HepG2 (cell line): Measurements from ENCODE around the gene TLCD5. TPM values are rescaled to one million over a fixed set of nuclear protein-coding genes. Genes with fewer than 3 reads are reported as not detected.

Experiments used
- ARID3A ChIP-seq: IDR thresholded peaks from 2 replicates; pipeline ENCODE4 v1.6.1; 2012; ENCODE audit warnings: low read depth, low read length, improper control_type of control experiment
- ASH2L ChIP-seq: fragments of 300-600, 200-600 bp; sonication (generic); IDR thresholded peaks from 2 replicates; pipeline ENCODE4 v1.7.0; 2017; ENCODE audit warnings: low read depth, mild to moderate bottlenecking, moderate library complexity, mixed read lengths, low read length; ENCODE audit not compliant: insufficient read length
- GATAD2A ChIP-seq: IDR thresholded peaks from 2 replicates; pipeline ENCODE4 v1.6.1; 2016
- HMG20B ChIP-seq: conservative IDR thresholded peaks from 2 replicates; pipeline ENCODE4 v1.6.1; 2016; ENCODE audit warnings: missing genetic modification reagents, missing compliant biosample characterization
- KAT2B ChIP-seq: fragments of 150-350 bp; IDR thresholded peaks from 2 replicates; pipeline ENCODE4 v1.6.1; 2014; ENCODE audit warnings: low read depth, low read length, borderline replicate concordance
- KLF15 ChIP-seq: sonication (generic); formaldehyde crosslinking; IDR thresholded peaks from 2 replicates; pipeline ENCODE4 v1.8.1; 2023; ENCODE audit warnings: borderline replicate concordance, mild to moderate bottlenecking, inconsistent platforms, missing genetic modification reagents, mixed read lengths
- MIXL1 ChIP-seq: IDR thresholded peaks from 2 replicates; pipeline ENCODE4 v1.6.1; 2016
- PHF5A ChIP-seq: IDR thresholded peaks from one replicate; pipeline ENCODE4 v1.6.1; 2018; ENCODE audit warnings: low read depth, missing genetic modification reagents; ENCODE audit not compliant: unreplicated experiment
- RARA ChIP-seq: IDR thresholded peaks from 2 replicates; pipeline ENCODE4 v1.6.1; 2016; ENCODE audit warnings: missing genetic modification reagents, missing compliant biosample characterization
- SAP130 ChIP-seq: IDR thresholded peaks from 2 replicates; pipeline ENCODE4 v1.6.1; 2016; ENCODE audit warnings: low read depth
- SOX13 ChIP-seq, 3 experiments: fragments of 450-650 bp in 1 of 3; sonication (generic) in 1 of 3; formaldehyde crosslinking in 1 of 3; IDR thresholded peaks in 2 of 3; conservative IDR thresholded peaks in 1 of 3; 2 replicates each; pipeline versions ENCODE4 v1.5.0 to v1.6.1; 2016 to 2020; ENCODE audit warnings: antibody characterized with exemption in 1 of 3, mild to moderate bottlenecking in 1 of 3, missing compliant biosample characterization in 1 of 3, missing genetic modification reagents in 1 of 3, moderate library complexity in 1 of 3
- ZBTB44 ChIP-seq: sonication (generic); formaldehyde crosslinking; IDR thresholded peaks from 2 replicates; pipeline ENCODE4 v1.4.0; 2020; ENCODE audit warnings: missing genetic modification reagents
- ZNF614 ChIP-seq: IDR thresholded peaks from 2 replicates; pipeline ENCODE4 v1.6.1; 2018; ENCODE audit warnings: missing biosample characterization, missing genetic modification reagents, inconsistent platforms, borderline replicate concordance
- ZNF746 ChIP-seq: sonication (generic); formaldehyde crosslinking; IDR thresholded peaks from 2 replicates; pipeline ENCODE4 v1.8.0; 2022; ENCODE audit warnings: mild to moderate bottlenecking, missing genetic modification reagents
- ZSCAN5A ChIP-seq: sonication (generic); formaldehyde crosslinking; IDR thresholded peaks from 2 replicates; pipeline ENCODE4 v1.8.0; 2022; ENCODE audit warnings: mild to moderate bottlenecking, missing genetic modification reagents, borderline replicate concordance
- polyA plus RNA-seq, 8 experiments: library from polyadenylated mRNA; depleted of rRNA in 3 of 8; stranded (reverse) in 7 of 8; unstranded in 1 of 8; fragments of >200 nt; fragmentation: Illumina TruSeq in 4 of 8; extraction: Trizol in 4 of 8; gene quantifications; 2 replicates each; pipeline versions ENCODE4 v1.2.1 to v1.2.3, GENCODE V29; 2011 to 2016; ENCODE audit warnings: low read depth in 4 of 8, missing spikeins in 1 of 8, mixed read lengths in 1 of 8; ENCODE audit not compliant: insufficient read depth in 1 of 8
- total RNA-seq, 5 experiments: library from RNA; depleted of rRNA; stranded (reverse); fragments of >200 nt; fragmentation: Illumina TruSeq; extraction: Trizol; gene quantifications; 2 replicates each; pipeline ENCODE4 v1.2.3, GENCODE V29; 2016; ENCODE audit warnings: low read depth in 1 of 5
- TF ChIP-seq, protein P1 (sequence below): sonication (generic); formaldehyde crosslinking; conservative IDR thresholded peaks from 2 replicates; pipeline ENCODE4 v1.4.0; 2020; ENCODE audit warnings: mild to moderate bottlenecking, missing genetic modification reagents, moderate library complexity
- TF ChIP-seq, protein P2 (sequence below): sonication (generic); formaldehyde crosslinking; conservative IDR thresholded peaks from 2 replicates; pipeline ENCODE4 v1.8.0; 2022; ENCODE audit warnings: missing genetic modification reagents

The TLCD5 gene
- total and polyA plus RNA-seq, 2 of the 13 experiments (the other 11 are each of a cell fraction or from before 2014, with no cell fraction given) = 6.1 to 7.6 TPM

DNA sequence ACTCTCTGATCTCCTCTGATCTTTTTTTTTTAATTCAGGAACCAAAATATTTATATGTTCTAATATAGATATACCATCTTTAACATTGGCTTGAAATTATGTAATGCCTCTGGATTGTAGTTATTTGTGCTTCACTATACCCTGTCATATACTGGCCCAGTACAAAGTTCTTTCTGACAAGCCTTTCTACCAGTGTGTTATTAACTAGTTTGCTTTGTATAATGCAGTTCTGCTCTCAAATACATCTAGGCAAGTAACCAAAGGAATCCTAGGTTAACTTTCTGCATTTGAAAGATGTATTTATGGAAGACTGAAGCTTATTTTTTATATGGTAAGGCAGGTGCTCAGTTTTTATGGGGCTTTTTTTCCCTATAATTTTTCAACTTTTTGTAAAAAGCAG lies 47.2 kb downstream of the TLCD5 start (continued):
- TF ChIP-seq, protein P1, sequence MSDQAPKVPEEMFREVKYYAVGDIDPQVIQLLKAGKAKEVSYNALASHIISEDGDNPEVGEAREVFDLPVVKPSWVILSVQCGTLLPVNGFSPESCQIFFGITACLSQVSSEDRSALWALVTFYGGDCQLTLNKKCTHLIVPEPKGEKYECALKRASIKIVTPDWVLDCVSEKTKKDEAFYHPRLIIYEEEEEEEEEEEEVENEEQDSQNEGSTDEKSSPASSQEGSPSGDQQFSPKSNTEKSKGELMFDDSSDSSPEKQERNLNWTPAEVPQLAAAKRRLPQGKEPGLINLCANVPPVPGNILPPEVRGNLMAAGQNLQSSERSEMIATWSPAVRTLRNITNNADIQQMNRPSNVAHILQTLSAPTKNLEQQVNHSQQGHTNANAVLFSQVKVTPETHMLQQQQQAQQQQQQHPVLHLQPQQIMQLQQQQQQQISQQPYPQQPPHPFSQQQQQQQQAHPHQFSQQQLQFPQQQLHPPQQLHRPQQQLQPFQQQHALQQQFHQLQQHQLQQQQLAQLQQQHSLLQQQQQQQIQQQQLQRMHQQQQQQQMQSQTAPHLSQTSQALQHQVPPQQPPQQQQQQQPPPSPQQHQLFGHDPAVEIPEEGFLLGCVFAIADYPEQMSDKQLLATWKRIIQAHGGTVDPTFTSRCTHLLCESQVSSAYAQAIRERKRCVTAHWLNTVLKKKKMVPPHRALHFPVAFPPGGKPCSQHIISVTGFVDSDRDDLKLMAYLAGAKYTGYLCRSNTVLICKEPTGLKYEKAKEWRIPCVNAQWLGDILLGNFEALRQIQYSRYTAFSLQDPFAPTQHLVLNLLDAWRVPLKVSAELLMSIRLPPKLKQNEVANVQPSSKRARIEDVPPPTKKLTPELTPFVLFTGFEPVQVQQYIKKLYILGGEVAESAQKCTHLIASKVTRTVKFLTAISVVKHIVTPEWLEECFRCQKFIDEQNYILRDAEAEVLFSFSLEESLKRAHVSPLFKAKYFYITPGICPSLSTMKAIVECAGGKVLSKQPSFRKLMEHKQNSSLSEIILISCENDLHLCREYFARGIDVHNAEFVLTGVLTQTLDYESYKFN (CRISPR knock-in tag) = peak; percentile 79
- TF ChIP-seq SOX13 (IDR thresholded peaks at IDR 0.05) (no peak), SOX13 (CRISPR knock-in tag; conservative IDR thresholded peaks at IDR 0.05 in 1 of 2, IDR thresholded peaks at IDR 0.05 in 1 of 2) (peak in 1 of 2 experiments; percentile 23; a peak in 1 of 4 replicates), ZNF614 (no peak), KLF15 (no peak), GATAD2A (CRISPR knock-in tag) (peak; percentile 66), PHF5A (CRISPR knock-in tag) (peak; percentile 32), ZNF746 (CRISPR knock-in tag) (no peak), MIXL1 (0 out of 2 replicates have a peak, but pooled peaks have one; percentile 27), RARA (CRISPR knock-in tag) (no peak), ZBTB44 (CRISPR knock-in tag) (no peak), SAP130 (CRISPR knock-in tag) (peak; percentile 59; the same call in 1 of the 2 replicates), ARID3A (0 out of 2 replicates have a peak, but pooled peaks have one; percentile 30), HMG20B (CRISPR knock-in tag) (no peak), ASH2L (peak; percentile 73), ZSCAN5A (no peak), KAT2B (no peak)
- TF ChIP-seq, protein P2, sequence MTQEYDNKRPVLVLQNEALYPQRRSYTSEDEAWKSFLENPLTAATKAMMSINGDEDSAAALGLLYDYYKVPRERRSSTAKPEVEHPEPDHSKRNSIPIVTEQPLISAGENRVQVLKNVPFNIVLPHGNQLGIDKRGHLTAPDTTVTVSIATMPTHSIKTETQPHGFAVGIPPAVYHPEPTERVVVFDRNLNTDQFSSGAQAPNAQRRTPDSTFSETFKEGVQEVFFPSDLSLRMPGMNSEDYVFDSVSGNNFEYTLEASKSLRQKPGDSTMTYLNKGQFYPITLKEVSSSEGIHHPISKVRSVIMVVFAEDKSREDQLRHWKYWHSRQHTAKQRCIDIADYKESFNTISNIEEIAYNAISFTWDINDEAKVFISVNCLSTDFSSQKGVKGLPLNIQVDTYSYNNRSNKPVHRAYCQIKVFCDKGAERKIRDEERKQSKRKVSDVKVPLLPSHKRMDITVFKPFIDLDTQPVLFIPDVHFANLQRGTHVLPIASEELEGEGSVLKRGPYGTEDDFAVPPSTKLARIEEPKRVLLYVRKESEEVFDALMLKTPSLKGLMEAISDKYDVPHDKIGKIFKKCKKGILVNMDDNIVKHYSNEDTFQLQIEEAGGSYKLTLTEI (CRISPR knock-in tag) = no peak
